Testis (tissue), 2 donors: ENCODE results near the gene TFF1.

Experiments
- CTCF ChIP-seq, 3 experiments: fragments of 450-650 bp in 2 of 3; fragments of 200-600 bp in 1 of 3; sonication (generic) in 1 of 3; IDR thresholded peaks; one replicate each; pipeline ENCODE4 v1.5.1; 2016 to 2019; ENCODE audit warnings: antibody characterized with exemption in 3 of 3, mild to moderate bottlenecking in 2 of 3, moderate library complexity in 1 of 3
- POLR2A ChIP-seq: fragments of 450-650 bp; IDR thresholded peaks from one replicate; pipeline ENCODE4 v1.6.1; 2017; ENCODE audit warnings: antibody characterized with exemption, mild to moderate bottlenecking, moderate library complexity

GRCh38 chr21:42358937-42359336, 7.4 kb downstream of the TFF1 start:
- TF ChIP-seq CTCF (IDR thresholded peaks at IDR 0.05) (no peak), POLR2A (no peak)
